ENCODE measurements around the gene YIF1A. TPM values are rescaled to one million over a fixed set of nuclear protein-coding genes. Genes with fewer than 3 reads are reported as not detected.

YIF1A gene
- total RNA-seq, 2 experiments from 2014 or later: 57.4 to 64.0 TPM

GRCh38 chr11:66235141-66235540, 53.8 kb downstream of the YIF1A start:
- Mint-ChIP-seq H3K36me3 (ENCODE audit: low read depth) (peaks cover 17% of the 10 kb centered on the region), H3K27me3 (no peaks in the 10 kb centered on the region), H3K4me1 (ENCODE audit: low read depth) (no peaks in the 10 kb centered on the region), H3K4me3 (no peak overlapping the region), H3K27ac (no peak overlapping the region), H3K9me3 (no peaks in the 10 kb centered on the region)
- intact Hi-C loops (cut with micrococcal nuclease): no loop called here
- ChIA-PET POLR2A (interaction anchor here (1.0 kb wide), 1 partner anchor 16 kb away, joined by 4 read pairs; no protein-coding TSS in a partner anchor), CTCF (interaction anchor here (0.8 to 1.3 kb wide), 4 partner anchors 23 to 213 kb away, joined by 3 read pairs; no protein-coding TSS in a partner anchor)
- no peak for TF ChIP-seq CTCF (IDR thresholded peaks at IDR 0.05)
- ATAC-seq (no peak), DNase-seq (no peak)

Other genes starting within 250 kb of the YIF1A start
- gene GAL3ST3, start 240.0 kb downstream of the YIF1A start, total RNA-seq: 1 to 10 TPM in 1 of 2 experiments, under 1 TPM in 1; 0.51 to 1.0 TPM
- gene SF3B2, start 236.8 kb downstream of the YIF1A start, total RNA-seq: 100 to 1,000 TPM; 255 to 278 TPM
- 10 to 100 TPM; 76.3 to 78.3 TPM for gene PACS1, start 218.9 kb downstream of the YIF1A start, total RNA-seq
- gene KLC2, start 31.4 kb downstream of the YIF1A start, total RNA-seq: 10 to 100 TPM; 32.2 to 35.2 TPM
- gene RAB1B, start 20.5 kb downstream of the YIF1A start, total RNA-seq: 10 to 100 TPM; 97.9 to 98.2 TPM
- 1 to 10 TPM in 1 of 2 experiments, under 1 TPM in 1; 0.96 to 2.0 TPM for gene CNIH2, start 11.0 kb downstream of the YIF1A start, total RNA-seq
- not detected for gene TMEM151A, start 2.8 kb upstream of the YIF1A start, total RNA-seq
- gene CD248, start 27.9 kb upstream of the YIF1A start, total RNA-seq: 10 to 100 TPM; 16.3 to 16.8 TPM
- 1 to 10 TPM; 1.1 to 1.6 TPM for gene RIN1, start 47.3 kb upstream of the YIF1A start, total RNA-seq
- gene BRMS1, start 56.0 kb upstream of the YIF1A start, total RNA-seq: 10 to 100 TPM; 35.7 to 35.9 TPM
- gene B4GAT1, start 58.5 kb upstream of the YIF1A start, total RNA-seq: 1 to 10 TPM; 9.4 to 9.5 TPM
- 10 to 100 TPM; 11.8 to 12.2 TPM for gene SLC29A2, start 82.6 kb upstream of the YIF1A start, total RNA-seq
- gene NPAS4, start 131.9 kb upstream of the YIF1A start, total RNA-seq: under 1 TPM in 1 of 2 experiments, not detected in 1; 0.11 TPM
- 100 to 1,000 TPM; 135 to 142 TPM for gene MRPL11, start 149.7 kb upstream of the YIF1A start, total RNA-seq
- gene PELI3, start 177.8 kb upstream of the YIF1A start, total RNA-seq: 10 to 100 TPM in 1 of 2 experiments, 1 to 10 TPM in 1; 6.7 to 10.5 TPM
- gene DPP3, start 191.3 kb upstream of the YIF1A start, total RNA-seq: 10 to 100 TPM; 72.4 to 75.8 TPM
- 1 to 10 TPM; 7.7 to 7.9 TPM for gene BBS1, start 221.5 kb upstream of the YIF1A start, total RNA-seq

Measured in activated CD8-positive, alpha-beta T cell treated with anti-CD3 and anti-CD28 coated beads for 36 hours (primary cell).